HG03558 (cell line): ENCODE results near the gene PLCB4.
"Not testable (repeated sequence)": the region's sequence is repeated elsewhere in the genome, so short reads cannot be mapped to it uniquely, and the experiment has no call there.

Experiments
- ATAC-seq: cut with Tn5 transposase; IDR thresholded peaks from one replicate; pipeline ENCODE4 v1.9.1; 2021; ENCODE audit warnings: moderate number of reproducible peaks; ENCODE audit not compliant: unreplicated experiment; ENCODE audit errors: extremely low read depth

PLCB4 gene

GRCh38 chr20:9136114-9136513, 67.2 kb downstream of the PLCB4 start:
- ATAC-seq = no peak

- ATAC-seq = no peak
These were observed 68.1 kb downstream of the PLCB4 start for GRCh38 chr20:9137001-9137400.

- no peak for ATAC-seq
These were observed 70.4 kb downstream of the PLCB4 start for GRCh38 chr20:9139106-9139833.

GRCh38 chr20:9140162-9140760, 71.4 kb downstream of the PLCB4 start:
- ATAC-seq = no peak

GRCh38 chr20:9141070-9141469, 72.2 kb downstream of the PLCB4 start:
- no peak for ATAC-seq

GRCh38 chr20:9141921-9142320, 73.0 kb downstream of the PLCB4 start:
- no peak for ATAC-seq

GRCh38 chr20:9142809-9143208, 73.9 kb downstream of the PLCB4 start:
- ATAC-seq = no peak

GRCh38 chr20:9143926-9144325, 75.0 kb downstream of the PLCB4 start:
- no peak for ATAC-seq

- ATAC-seq = no peak
These were observed 75.8 kb downstream of the PLCB4 start for GRCh38 chr20:9144643-9145042.

- ATAC-seq = no peak
These were observed 76.3 kb downstream of the PLCB4 start for GRCh38 chr20:9145142-9145541.

GRCh38 chr20:9146649-9147048, 77.8 kb downstream of the PLCB4 start:
- ATAC-seq = no peak

GRCh38 chr20:9147547-9148024, 78.7 kb downstream of the PLCB4 start:
- no peak for ATAC-seq

- no peak for ATAC-seq
These were observed 79.4 kb downstream of the PLCB4 start for GRCh38 chr20:9148291-9148690.

- ATAC-seq = no peak
These were observed 80.2 kb downstream of the PLCB4 start for GRCh38 chr20:9149087-9149486.

- no peak for ATAC-seq
These were observed 80.9 kb downstream of the PLCB4 start for GRCh38 chr20:9149796-9150195.

GRCh38 chr20:9150679-9151078, 81.8 kb downstream of the PLCB4 start:
- ATAC-seq = no peak

GRCh38 chr20:9152139-9152538, 83.3 kb downstream of the PLCB4 start:
- ATAC-seq = not testable (repeated sequence)

- ATAC-seq = no peak
These were observed 85.7 kb downstream of the PLCB4 start for GRCh38 chr20:9154464-9155024.

- no peak for ATAC-seq
These were observed 87.8 kb downstream of the PLCB4 start for GRCh38 chr20:9156529-9157280.

- ATAC-seq = no peak
These were observed 91.4 kb downstream of the PLCB4 start for GRCh38 chr20:9160331-9160730.

- ATAC-seq = no peak
These were observed 91.9 kb downstream of the PLCB4 start for GRCh38 chr20:9160757-9161156.
